ENCODE measurements around the gene DDI2. TPM values are rescaled to one million over a fixed set of nuclear protein-coding genes. Genes with fewer than 3 reads are reported as not detected.

DDI2 gene
- total and polyA plus RNA-seq, 9 of the 15 experiments (the other 6 are each of a cell fraction or from before 2014, with no cell fraction given), result 6.5 to 48.4 (median 21.2) TPM

- TF ChIP-seq BCLAF1 (IDR thresholded peaks at IDR 0.05; ENCODE audit: borderline replicate concordance in 1 of 2, control insufficient read depth in 1 of 2, low read depth in 2 of 2, low read length in 1 of 2) (no peak), KDM5B (IDR thresholded peaks at IDR 0.05; ENCODE audit: insufficient replicate concordance, low read depth, low read length) (no peak)
These were observed 39.6 kb upstream of the DDI2 start (continued) for GRCh38 chr1:15577691-15578090.

- intact Hi-C loops (cut with micrococcal nuclease), result no loop called here
- CTCF ChIA-PET (ENCODE audit: low intra/inter-chr PET ratio), result no interaction called here
These were observed 38.2 kb upstream of the DDI2 start for GRCh38 chr1:15578921-15579682.

More at GRCh38 chr1:15578921-15579682, 38.2 kb upstream of the DDI2 start:
- H3K9ac ChIP-seq (ENCODE audit: insufficient read depth in 1 of 2, low read depth in 2 of 2, low read length in 2 of 2), result peak overlapping the region in 1 of 2 experiments; percentile 23; a peak in 2 of 4 replicates
- FAIRE-seq (no peak), ATAC-seq (no peak; the same call in 2 of the 3 replicates), DNase-seq (ENCODE audit: extremely low read depth in 1 of 4, low spot score in 3 of 4) (no peak)
- TF ChIP-seq POLR2G (IDR thresholded peaks at IDR 0.05; ENCODE audit: low read depth, low read length) (peak; percentile 63), GTF2F1 (IDR thresholded peaks at IDR 0.05; ENCODE audit: low read depth, low read length) (no peak), ZNF75A (CRISPR knock-in tag; IDR thresholded peaks at IDR 0.05) (no peak), HNRNPLL (IDR thresholded peaks at IDR 0.05; ENCODE audit: low read depth, low read length, poor library complexity, severe bottlenecking) (no peak), GTF2A2 (tag; IDR thresholded peaks at IDR 0.05) (no peak), NFIC (IDR thresholded peaks at IDR 0.05) (no peak), HDAC8 (tag; IDR thresholded peaks at IDR 0.05) (no peak)
- 51% methylated on average over 16 of the region's 16 CpGs for WGBS (ENCODE audit: insufficient coverage, low coverage, missing lambda C conversion rate)
- no peak overlapping the region for H3K27ac ChIP-seq (ENCODE audit: extremely low read depth, low read depth, low read length)
- no peaks in the 10 kb centered on the region for H3K36me3 ChIP-seq (ENCODE audit: control insufficient read depth, insufficient read depth, low read length)
- no TSS peak for BruUV-seq (replicated peaks)
- no peak overlapping the region for H3K4me2 ChIP-seq (ENCODE audit: insufficient read depth, low read length)
- POLR2A ChIA-PET, result interaction anchor here (0.9 to 1.9 kb wide), 4 partner anchors 9 to 21 kb away, joined by 3 to 9 read pairs (median 4); no protein-coding TSS in a partner anchor
- no peaks in the 10 kb centered on the region for H3K79me2 ChIP-seq (ENCODE audit: control insufficient read depth, insufficient read depth, low read length)
- H3K9me3 ChIP-seq (replicated peaks; ENCODE audit: control insufficient read depth, insufficient read depth, low read depth, low read length), result no peaks in the 10 kb centered on the region
- in situ Hi-C loops (cut with MboI), result no loop called here
- no peaks in the 10 kb centered on the region for H4K20me1 ChIP-seq (replicated peaks; ENCODE audit: control insufficient read depth, insufficient read depth, low read length)
- H3K9me1 ChIP-seq (ENCODE audit: control insufficient read depth, insufficient read depth, low read length), result no peaks in the 10 kb centered on the region
- no peaks in the 10 kb centered on the region for H3K27me3 ChIP-seq (ENCODE audit: control insufficient read depth in 2 of 2, insufficient read depth in 2 of 2, low read length in 2 of 2)
- peaks cover 0 to 5% of the 10 kb centered on the region in 2 experiments; a peak in 2 of 5 replicates for H3K4me1 ChIP-seq (replicated peaks in 1 of 2; ENCODE audit: control insufficient read depth in 2 of 2, insufficient read depth in 2 of 2, low read length in 2 of 2)
- H3K4me3 ChIP-seq, result no peak overlapping the region
- H2AFZ ChIP-seq (ENCODE audit: low read depth, low read length), result no peak overlapping the region
